Measurements from ENCODE around the gene DNHD1. TPM values are rescaled to one million over a fixed set of nuclear protein-coding genes. Genes with fewer than 3 reads are reported as not detected.

DNHD1 gene
- total RNA-seq, 1 donor from 2014 or later = 9.3 TPM

DNA sequence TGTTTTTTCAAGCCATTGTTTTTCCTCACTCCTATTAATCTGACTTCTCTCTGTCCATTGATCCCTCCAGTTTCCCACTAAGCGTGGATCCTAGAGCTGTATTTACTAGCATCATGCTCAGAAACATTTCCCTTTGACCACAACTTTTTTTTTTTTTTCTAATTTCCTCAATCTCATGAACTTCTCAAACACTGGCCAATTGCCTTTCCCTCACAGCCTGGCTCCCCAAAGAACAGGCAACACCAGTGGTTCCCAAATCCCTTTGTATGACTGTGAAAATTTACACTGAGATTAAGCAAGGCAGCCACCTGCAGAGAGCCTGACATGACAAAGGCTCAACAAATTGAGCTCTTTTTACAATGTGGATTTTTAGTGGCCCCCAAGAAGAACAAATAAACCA, 123.6 kb downstream of the DNHD1 start:
- Mint-ChIP-seq H3K4me3 (ENCODE audit: unreplicated experiment) (no peak overlapping the region), H3K27ac (ENCODE audit: unreplicated experiment) (no peak overlapping the region), H3K27me3 (ENCODE audit: unreplicated experiment) (no peaks in the 10 kb centered on the region), H3K36me3 (ENCODE audit: unreplicated experiment) (peaks cover 7% of the 10 kb centered on the region), H3K4me1 (ENCODE audit: low read depth, unreplicated experiment) (no peaks in the 10 kb centered on the region), H3K9me3 (ENCODE audit: unreplicated experiment) (no peaks in the 10 kb centered on the region)
- no peak for DNase-seq
- TF ChIP-seq, protein P1, sequence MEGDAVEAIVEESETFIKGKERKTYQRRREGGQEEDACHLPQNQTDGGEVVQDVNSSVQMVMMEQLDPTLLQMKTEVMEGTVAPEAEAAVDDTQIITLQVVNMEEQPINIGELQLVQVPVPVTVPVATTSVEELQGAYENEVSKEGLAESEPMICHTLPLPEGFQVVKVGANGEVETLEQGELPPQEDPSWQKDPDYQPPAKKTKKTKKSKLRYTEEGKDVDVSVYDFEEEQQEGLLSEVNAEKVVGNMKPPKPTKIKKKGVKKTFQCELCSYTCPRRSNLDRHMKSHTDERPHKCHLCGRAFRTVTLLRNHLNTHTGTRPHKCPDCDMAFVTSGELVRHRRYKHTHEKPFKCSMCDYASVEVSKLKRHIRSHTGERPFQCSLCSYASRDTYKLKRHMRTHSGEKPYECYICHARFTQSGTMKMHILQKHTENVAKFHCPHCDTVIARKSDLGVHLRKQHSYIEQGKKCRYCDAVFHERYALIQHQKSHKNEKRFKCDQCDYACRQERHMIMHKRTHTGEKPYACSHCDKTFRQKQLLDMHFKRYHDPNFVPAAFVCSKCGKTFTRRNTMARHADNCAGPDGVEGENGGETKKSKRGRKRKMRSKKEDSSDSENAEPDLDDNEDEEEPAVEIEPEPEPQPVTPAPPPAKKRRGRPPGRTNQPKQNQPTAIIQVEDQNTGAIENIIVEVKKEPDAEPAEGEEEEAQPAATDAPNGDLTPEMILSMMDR (IDR thresholded peaks at IDR 0.05; ENCODE audit: partially characterized antibody, unreplicated experiment) = no peak

Other genes with a start within 250 kb of the DNHD1 start
- gene CCKBR, start 237.4 kb upstream of the DNHD1 start, total RNA-seq (ENCODE audit: unreplicated experiment) = 0.96 TPM
- 5.9 TPM for gene CAVIN3, start 176.8 kb upstream of the DNHD1 start, total RNA-seq (ENCODE audit: unreplicated experiment)
- 38.5 TPM for gene SMPD1, start 106.8 kb upstream of the DNHD1 start, total RNA-seq (ENCODE audit: unreplicated experiment)
- 142 TPM for gene APBB1, start 78.2 kb upstream of the DNHD1 start, total RNA-seq (ENCODE audit: unreplicated experiment)
- gene HPX, start 56.3 kb upstream of the DNHD1 start, total RNA-seq (ENCODE audit: unreplicated experiment) = 9.6 TPM
- gene TRIM3, start 23.3 kb upstream of the DNHD1 start, total RNA-seq (ENCODE audit: unreplicated experiment) = 128 TPM
- gene ARFIP2, start 15.9 kb upstream of the DNHD1 start, total RNA-seq (ENCODE audit: unreplicated experiment) = 53.3 TPM
- gene TIMM10B, start 15.8 kb upstream of the DNHD1 start, total RNA-seq (ENCODE audit: unreplicated experiment) = 35.9 TPM
- gene RRP8, start 106.3 kb downstream of the DNHD1 start, total RNA-seq (ENCODE audit: unreplicated experiment) = 16.2 TPM
- gene ILK, start 106.5 kb downstream of the DNHD1 start, total RNA-seq (ENCODE audit: unreplicated experiment) = 168 TPM
- 124 TPM for gene TAF10, start 114.9 kb downstream of the DNHD1 start, total RNA-seq (ENCODE audit: unreplicated experiment)
- 37.7 TPM for gene TPP1, start 122.1 kb downstream of the DNHD1 start, total RNA-seq (ENCODE audit: unreplicated experiment)
- gene DCHS1, start 158.5 kb downstream of the DNHD1 start, total RNA-seq (ENCODE audit: unreplicated experiment) = 91.5 TPM
- 23.3 TPM for gene MRPL17, start 186.1 kb downstream of the DNHD1 start, total RNA-seq (ENCODE audit: unreplicated experiment)